ENCODE results near the gene BMP7.
"Not testable (repeated sequence)": the region's sequence is repeated elsewhere in the genome, so short reads cannot be mapped to it uniquely, and the experiment has no call there.

The BMP7 gene

DNA sequence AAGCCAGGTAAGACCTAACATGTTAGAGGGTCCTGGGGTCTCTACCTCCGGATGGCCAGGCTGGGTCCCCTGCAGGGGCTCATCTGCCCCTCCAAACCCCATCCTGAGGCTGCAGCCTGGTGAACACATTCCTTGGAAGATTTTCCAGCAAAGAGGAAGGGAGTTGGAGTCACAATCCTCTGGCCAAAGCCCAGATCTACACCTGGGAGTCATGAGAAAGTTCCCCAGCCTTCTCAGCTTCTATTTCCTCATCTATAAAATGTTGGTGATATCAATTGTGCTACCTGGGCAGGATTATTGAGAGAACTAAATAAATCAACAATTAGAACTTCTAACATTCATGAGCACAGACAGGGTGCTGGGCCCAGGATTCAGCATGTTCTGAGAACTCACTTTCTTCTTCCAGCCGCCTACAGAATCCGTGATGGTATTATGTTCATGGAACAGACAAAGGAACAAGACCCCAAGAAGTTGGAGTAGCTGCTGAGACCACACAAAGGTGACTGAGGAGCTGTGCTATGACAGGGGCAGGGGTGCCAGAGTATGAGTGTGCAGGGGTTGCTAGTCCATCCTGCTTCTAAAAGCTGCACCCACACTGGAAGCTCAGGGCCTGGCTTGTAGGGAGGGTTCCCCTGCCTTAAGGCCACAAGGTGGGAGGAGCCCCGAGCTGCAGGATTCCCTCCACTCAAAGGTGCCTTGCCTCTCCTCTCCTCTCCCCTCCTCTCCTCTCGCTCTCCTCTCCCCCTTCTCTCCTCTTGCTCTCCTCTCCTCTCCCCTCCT, 68.9 kb downstream of the BMP7 start:
- no peak for TF ChIP-seq CTCF (conservative IDR thresholded peaks at IDR 0.05; ENCODE audit: low read length)
- no peak for DNase-seq (ENCODE audit: low read depth)
- no peak overlapping the region for H3K4me3 ChIP-seq (ENCODE audit: low read length)

GRCh38 chr20:57195469-57196100, 70.9 kb downstream of the BMP7 start:
- peak overlapping the region; percentile 9 for H3K4me3 ChIP-seq (ENCODE audit: low read length)
- TF ChIP-seq CTCF (conservative IDR thresholded peaks at IDR 0.05; ENCODE audit: low read length): no peak
- DNase-seq (ENCODE audit: low read depth): peak; percentile 83

DNA sequence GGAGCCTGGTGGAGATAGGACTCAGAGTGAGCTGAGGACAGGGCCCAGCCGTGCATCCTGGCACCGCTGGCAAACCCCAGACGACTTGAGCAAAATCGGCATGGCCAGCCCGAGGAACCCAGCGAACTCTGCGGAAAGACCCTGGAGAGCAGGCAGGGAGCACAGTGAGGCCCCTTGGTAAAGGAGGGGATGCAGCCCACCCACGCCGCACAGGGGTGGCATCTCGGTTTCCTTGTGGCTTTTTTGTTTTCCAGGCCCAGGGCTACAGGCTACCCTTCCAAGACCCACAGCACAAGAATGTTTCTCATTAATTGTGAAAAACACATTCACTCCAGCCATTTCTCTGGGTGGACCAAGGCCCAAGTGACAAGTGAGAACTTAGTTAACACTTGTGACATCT, 71.4 kb downstream of the BMP7 start:
- no peak for DNase-seq (ENCODE audit: low read depth)
- H3K4me3 ChIP-seq (ENCODE audit: low read length): peak overlapping the region; percentile 1; the same call in 1 of the 2 replicates

DNA sequence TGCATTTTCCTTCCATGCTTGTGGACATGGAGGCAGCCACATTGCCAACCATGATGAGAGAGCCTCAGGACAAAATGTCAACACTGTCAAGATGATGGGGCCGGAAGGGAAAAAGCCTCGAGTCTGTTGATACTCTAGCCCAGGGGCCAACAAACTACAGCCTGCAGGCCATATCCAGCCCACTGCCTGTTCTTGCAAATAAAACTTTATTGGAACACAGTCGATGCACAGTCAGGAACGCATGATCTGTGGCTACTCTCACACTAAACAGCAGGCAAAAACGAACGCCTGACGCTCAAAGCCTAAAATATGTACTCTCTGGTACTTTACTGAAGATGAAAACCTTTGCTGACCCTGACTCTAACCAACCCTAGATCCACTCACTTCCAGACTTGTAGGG, 72.3 kb downstream of the BMP7 start:
- DNase-seq (ENCODE audit: low read depth): no peak
- H3K4me3 ChIP-seq (ENCODE audit: low read length): no peak overlapping the region
- no peak for TF ChIP-seq CTCF (conservative IDR thresholded peaks at IDR 0.05; ENCODE audit: low read length)

More for the DNA sequence above, 71.4 kb downstream of the BMP7 start:
- TF ChIP-seq CTCF (conservative IDR thresholded peaks at IDR 0.05; ENCODE audit: low read length): no peak

DNA sequence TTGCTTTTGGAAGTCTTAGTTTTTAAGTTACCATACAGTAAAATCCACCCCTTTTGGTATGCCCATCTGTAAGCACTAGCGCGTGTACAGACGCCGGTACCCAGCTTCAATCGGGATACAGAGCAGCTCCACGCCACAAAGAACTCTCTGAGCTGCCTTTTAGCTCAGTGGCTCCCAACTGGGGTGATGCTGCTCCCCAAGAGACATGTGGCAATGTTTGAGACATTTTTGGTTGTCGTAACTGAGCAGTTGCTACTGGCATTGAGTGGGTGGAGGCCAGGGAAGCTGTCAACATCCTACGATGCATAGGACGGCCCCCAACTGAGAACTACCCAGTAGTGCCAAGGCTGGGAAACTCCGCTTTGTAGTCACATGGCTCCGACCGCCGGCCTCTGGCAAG, 73.3 kb downstream of the BMP7 start:
- TF ChIP-seq CTCF (conservative IDR thresholded peaks at IDR 0.05; ENCODE audit: low read length): no peak
- H3K4me3 ChIP-seq (ENCODE audit: low read length): no peak overlapping the region
- DNase-seq (ENCODE audit: low read depth): no peak

- no peak for DNase-seq (ENCODE audit: low read depth)
- no peak overlapping the region for H3K4me3 ChIP-seq (ENCODE audit: low read length)
- TF ChIP-seq CTCF (conservative IDR thresholded peaks at IDR 0.05; ENCODE audit: low read length): no peak
Measured at GRCh38 chr20:57192311-57192710, 74.1 kb downstream of the BMP7 start.

GRCh38 chr20:57191265-57191638, 75.2 kb downstream of the BMP7 start:
- not testable (repeated sequence) for H3K4me3 ChIP-seq (ENCODE audit: low read length); DNase-seq (ENCODE audit: low read depth)

Measured in AG10803 (cell line).